ENCODE results near the gene GABRG3. TPM values are rescaled to one million over a fixed set of nuclear protein-coding genes. Genes with fewer than 3 reads are reported as not detected.

Gene GABRG3
- total and polyA plus RNA-seq, 2 of the 4 experiments (the other 2 are of a cell fraction): not detected

- H2BK120ac ChIP-seq (ENCODE audit: low read depth, low read length): no peak overlapping the region
- dilution Hi-C loops (cut with HindIII; ENCODE audit: low sequenced_read_pairs, unreplicated experiment): no loop called here
- peaks cover 11% of the 10 kb centered on the region for H3K9me3 ChIP-seq (ENCODE audit: control insufficient read depth, insufficient read depth, low read length)
- no peak overlapping the region for H2AK5ac ChIP-seq (ENCODE audit: low read depth, low read length)
- no peak for ATAC-seq (ENCODE audit: low read depth)
- no TSS peak for BruUV-seq (replicated peaks)
- H3K18ac ChIP-seq (ENCODE audit: low read depth, low read length): no peak overlapping the region
- H3K4me1 ChIP-seq (ENCODE audit: control insufficient read depth, insufficient read depth, low read length): no peaks in the 10 kb centered on the region
- no peak overlapping the region for H3K27ac ChIP-seq (ENCODE audit: insufficient read depth, low read length)
- no peak overlapping the region for H3K56ac ChIP-seq (ENCODE audit: extremely low read depth, insufficient read depth, low read length)
- H2BK20ac ChIP-seq (ENCODE audit: low read depth, low read length): no peak overlapping the region
- in situ Hi-C loops (cut with MboI; ENCODE audit: low sequenced_read_pairs): no loop called here
- no peak overlapping the region for H4K5ac ChIP-seq (ENCODE audit: low read depth, low read length)
- H3K9ac ChIP-seq (ENCODE audit: low read depth, low read length): no peak overlapping the region
- no peaks in the 10 kb centered on the region for H3K27me3 ChIP-seq (ENCODE audit: control insufficient read depth, insufficient read depth, low read length)
- H3K9me1 ChIP-seq (ENCODE audit: insufficient read depth, low read length): no peaks in the 10 kb centered on the region
- DNase-seq: no peak
- no peak overlapping the region for H2BK15ac ChIP-seq (ENCODE audit: low read depth, low read length)
- H4K20me1 ChIP-seq (ENCODE audit: insufficient read depth, low read length): no peaks in the 10 kb centered on the region
- TF ChIP-seq, protein P1, sequence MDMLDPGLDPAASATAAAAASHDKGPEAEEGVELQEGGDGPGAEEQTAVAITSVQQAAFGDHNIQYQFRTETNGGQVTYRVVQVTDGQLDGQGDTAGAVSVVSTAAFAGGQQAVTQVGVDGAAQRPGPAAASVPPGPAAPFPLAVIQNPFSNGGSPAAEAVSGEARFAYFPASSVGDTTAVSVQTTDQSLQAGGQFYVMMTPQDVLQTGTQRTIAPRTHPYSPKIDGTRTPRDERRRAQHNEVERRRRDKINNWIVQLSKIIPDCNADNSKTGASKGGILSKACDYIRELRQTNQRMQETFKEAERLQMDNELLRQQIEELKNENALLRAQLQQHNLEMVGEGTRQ (IDR thresholded peaks at IDR 0.05; ENCODE audit: low read depth, low read length): no peak
- TF ChIP-seq MXI1 (IDR thresholded peaks at IDR 0.05; ENCODE audit: borderline replicate concordance, low read depth, low read length) (no peak), FOS (IDR thresholded peaks at IDR 0.05; ENCODE audit: low read depth, low read length) (no peak), MAZ (IDR thresholded peaks at IDR 0.05; ENCODE audit: borderline replicate concordance, low read depth, low read length) (no peak), CHD1 (IDR thresholded peaks at IDR 0.05; ENCODE audit: low read depth, low read length) (no peak), MAFK (IDR thresholded peaks at IDR 0.05; ENCODE audit: low read depth, low read length) (no peak), POLR2A (IDR thresholded peaks at IDR 0.05; ENCODE audit: low read depth, low read length) (no peak), RCOR1 (IDR thresholded peaks at IDR 0.05; ENCODE audit: insufficient replicate concordance, low read length) (no peak), NFE2L2 (IDR thresholded peaks at IDR 0.05; ENCODE audit: low read depth, low read length) (no peak), RAD21 (IDR thresholded peaks at IDR 0.05; ENCODE audit: low read length) (no peak), CEBPB (IDR thresholded peaks at IDR 0.05; ENCODE audit: low read depth, low read length) (no peak), CTCF (conservative IDR thresholded peaks at IDR 0.05; ENCODE audit: low read depth, low read length) (no peak), RFX5 (IDR thresholded peaks at IDR 0.05; ENCODE audit: low read depth, low read length) (no peak), BHLHE40 (IDR thresholded peaks at IDR 0.05; ENCODE audit: low read depth, low read length) (no peak), SMC3 (IDR thresholded peaks at IDR 0.05; ENCODE audit: low read depth, low read length) (no peak)
- TF ChIP-seq, protein P2, sequence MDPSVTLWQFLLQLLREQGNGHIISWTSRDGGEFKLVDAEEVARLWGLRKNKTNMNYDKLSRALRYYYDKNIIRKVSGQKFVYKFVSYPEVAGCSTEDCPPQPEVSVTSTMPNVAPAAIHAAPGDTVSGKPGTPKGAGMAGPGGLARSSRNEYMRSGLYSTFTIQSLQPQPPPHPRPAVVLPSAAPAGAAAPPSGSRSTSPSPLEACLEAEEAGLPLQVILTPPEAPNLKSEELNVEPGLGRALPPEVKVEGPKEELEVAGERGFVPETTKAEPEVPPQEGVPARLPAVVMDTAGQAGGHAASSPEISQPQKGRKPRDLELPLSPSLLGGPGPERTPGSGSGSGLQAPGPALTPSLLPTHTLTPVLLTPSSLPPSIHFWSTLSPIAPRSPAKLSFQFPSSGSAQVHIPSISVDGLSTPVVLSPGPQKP (IDR thresholded peaks at IDR 0.05; ENCODE audit: borderline replicate concordance, low read depth, low read length): no peak
- CTCF ChIA-PET: no interaction called here
- no peak overlapping the region for H3K4me2 ChIP-seq (ENCODE audit: low read depth, low read length)
- H2AFZ ChIP-seq (replicated peaks; ENCODE audit: low read length, poor library complexity): no peak overlapping the region
- H4K91ac ChIP-seq (ENCODE audit: insufficient read depth, low read depth, low read length): no peak overlapping the region
- H4K8ac ChIP-seq (ENCODE audit: low read depth in 2 of 2, low read length in 2 of 2): no peak overlapping the region
- intact Hi-C loops (cut with micrococcal nuclease): no loop called here
- no peak overlapping the region for H2BK5ac ChIP-seq (ENCODE audit: low read depth, low read length, poor library complexity, severe bottlenecking)
- H3K23ac ChIP-seq (ENCODE audit: low read depth, low read length): no peak overlapping the region
- no peak overlapping the region for H3K14ac ChIP-seq (replicated peaks; ENCODE audit: low read depth, low read length)
- no peak overlapping the region for H2AK9ac ChIP-seq (replicated peaks; ENCODE audit: low read depth, low read length, poor library complexity)
- WGBS, 2 experiments (ENCODE audit: extremely low coverage in 2 of 2, insufficient read length in 1 of 2): 59% methylated on average over 7 of the region's 10 CpGs; no CpG with 5 or more reads in 1 of the 2 experiments
- POLR2A ChIA-PET (ENCODE audit: unreplicated experiment): no interaction called here
- H3K36me3 ChIP-seq (ENCODE audit: control insufficient read depth, insufficient read depth, low read length): no peaks in the 10 kb centered on the region
- H3K79me1 ChIP-seq (ENCODE audit: low read depth in 1 of 2, low read length in 2 of 2): no peaks in the 10 kb centered on the region
- H3K4me3 ChIP-seq (ENCODE audit: insufficient read depth, low read depth, low read length): no peak overlapping the region
- no peak overlapping the region for H3K4ac ChIP-seq (ENCODE audit: low read depth, low read length)
Measured at GRCh38 chr15:27054426-27054825, 83.4 kb downstream of the GABRG3 start.

Data from IMR-90 (cell line).